ENCODE results near the gene ATF4. TPM values are rescaled to one million over a fixed set of nuclear protein-coding genes. Genes with fewer than 3 reads are reported as not detected.

ATF4 gene
- total RNA-seq, 1 donor from 2014 or later: 508 TPM

GRCh38 chr22:39525658-39525975 lies 5.3 kb downstream of the ATF4 start:
- Histone ChIP-seq H3K79me2 (ENCODE audit: insufficient read depth, low read length) (peaks cover 73% of the 10 kb centered on the region), H3K36me3 (ENCODE audit: insufficient read depth, low read length) (peaks cover 36% of the 10 kb centered on the region), H3K4me3 (ENCODE audit: insufficient read depth, low read depth, low read length) (no peak overlapping the region), H3K4me1 (ENCODE audit: insufficient read depth, low read length) (peaks cover 17% of the 10 kb centered on the region), H2AFZ (ENCODE audit: low read depth, low read length) (no peak overlapping the region), H3K27me3 (ENCODE audit: insufficient read depth, low read length) (no peaks in the 10 kb centered on the region), H4K20me1 (ENCODE audit: insufficient read depth, low read length) (peaks cover 94% of the 10 kb centered on the region), H3K9me3 (ENCODE audit: insufficient read depth, low read depth, low read length) (no peaks in the 10 kb centered on the region), H3K9ac (ENCODE audit: low read length) (no peak overlapping the region), H3K27ac (ENCODE audit: low read depth, low read length) (no peak overlapping the region), H3K4me2 (ENCODE audit: low read length) (no peak overlapping the region)
- H3K36me3 Mint-ChIP-seq (ENCODE audit: low read depth, unreplicated experiment): peaks cover 42% of the 10 kb centered on the region
- H3K27ac Mint-ChIP-seq (ENCODE audit: unreplicated experiment): peak overlapping the region; percentile 77
- H3K9me3 Mint-ChIP-seq (ENCODE audit: unreplicated experiment): no peaks in the 10 kb centered on the region
- DNase-seq (ENCODE audit: low read depth) (no peak), FAIRE-seq (no peak)
- peak overlapping the region; percentile 72 for H3K4me3 Mint-ChIP-seq (ENCODE audit: unreplicated experiment)
- TF ChIP-seq CTCF (IDR thresholded peaks at IDR 0.05; ENCODE audit: insufficient read depth, low read depth, low read length): no peak
- no peak for TF ChIP-seq EZH2 (IDR thresholded peaks at IDR 0.05; ENCODE audit: insufficient read depth, low read length)
- peaks cover 28% of the 10 kb centered on the region for H3K4me1 Mint-ChIP-seq (ENCODE audit: low read depth, unreplicated experiment)
- no peaks in the 10 kb centered on the region for H3K27me3 Mint-ChIP-seq (ENCODE audit: low read depth, unreplicated experiment)

- no peak overlapping the region for H3K27ac Mint-ChIP-seq (ENCODE audit: unreplicated experiment)
- peaks cover 29% of the 10 kb centered on the region for H3K36me3 ChIP-seq (ENCODE audit: insufficient read depth, low read length)
- FAIRE-seq: no peak
- H3K4me3 Mint-ChIP-seq (ENCODE audit: unreplicated experiment): no peak overlapping the region
- peaks cover 34% of the 10 kb centered on the region for H3K4me1 Mint-ChIP-seq (ENCODE audit: low read depth, unreplicated experiment)
- no peak overlapping the region for H3K4me2 ChIP-seq (ENCODE audit: low read length)
- H3K36me3 Mint-ChIP-seq (ENCODE audit: low read depth, unreplicated experiment): peaks cover 35% of the 10 kb centered on the region
- no peaks in the 10 kb centered on the region for H3K9me3 Mint-ChIP-seq (ENCODE audit: unreplicated experiment)
- no peaks in the 10 kb centered on the region for H3K27me3 ChIP-seq (ENCODE audit: insufficient read depth, low read length)
- H3K79me2 ChIP-seq (ENCODE audit: insufficient read depth, low read length): peaks cover 73% of the 10 kb centered on the region
- DNase-seq (ENCODE audit: low read depth): no peak
- no peaks in the 10 kb centered on the region for H3K9me3 ChIP-seq (ENCODE audit: insufficient read depth, low read depth, low read length)
- peaks cover 95% of the 10 kb centered on the region for H4K20me1 ChIP-seq (ENCODE audit: insufficient read depth, low read length)
- no peak for TF ChIP-seq CTCF (IDR thresholded peaks at IDR 0.05; ENCODE audit: insufficient read depth, low read depth, low read length)
- TF ChIP-seq EZH2 (IDR thresholded peaks at IDR 0.05; ENCODE audit: insufficient read depth, low read length): no peak
- peaks cover 29% of the 10 kb centered on the region for H3K4me1 ChIP-seq (ENCODE audit: insufficient read depth, low read length)
- H3K9ac ChIP-seq (ENCODE audit: low read length): no peak overlapping the region
- no peak overlapping the region for H2AFZ ChIP-seq (ENCODE audit: low read depth, low read length)
- no peak overlapping the region for H3K4me3 ChIP-seq (ENCODE audit: insufficient read depth, low read depth, low read length)
- no peak overlapping the region for H3K27ac ChIP-seq (ENCODE audit: low read depth, low read length)
- no peaks in the 10 kb centered on the region for H3K27me3 Mint-ChIP-seq (ENCODE audit: low read depth, unreplicated experiment)
Measured at GRCh38 chr22:39526736-39527171, 6.4 kb downstream of the ATF4 start.

- Histone ChIP-seq H3K27me3 (ENCODE audit: insufficient read depth, low read length) (no peaks in the 10 kb centered on the region), H3K4me2 (ENCODE audit: low read length) (no peak overlapping the region), H3K36me3 (ENCODE audit: insufficient read depth, low read length) (peaks cover 26% of the 10 kb centered on the region), H3K4me1 (ENCODE audit: insufficient read depth, low read length) (peaks cover 32% of the 10 kb centered on the region), H3K79me2 (ENCODE audit: insufficient read depth, low read length) (peaks cover 73% of the 10 kb centered on the region), H4K20me1 (ENCODE audit: insufficient read depth, low read length) (peaks cover 91% of the 10 kb centered on the region), H3K9ac (ENCODE audit: low read length) (no peak overlapping the region), H2AFZ (ENCODE audit: low read depth, low read length) (no peak overlapping the region), H3K9me3 (ENCODE audit: insufficient read depth, low read depth, low read length) (no peaks in the 10 kb centered on the region), H3K4me3 (ENCODE audit: insufficient read depth, low read depth, low read length) (no peak overlapping the region), H3K27ac (ENCODE audit: low read depth, low read length) (no peak overlapping the region)
- DNase-seq (ENCODE audit: low read depth): no peak
- Mint-ChIP-seq H3K4me1 (ENCODE audit: low read depth, unreplicated experiment) (peaks cover 30% of the 10 kb centered on the region), H3K9me3 (ENCODE audit: unreplicated experiment) (no peaks in the 10 kb centered on the region), H3K36me3 (ENCODE audit: low read depth, unreplicated experiment) (peaks cover 27% of the 10 kb centered on the region), H3K27me3 (ENCODE audit: low read depth, unreplicated experiment) (no peaks in the 10 kb centered on the region), H3K27ac (ENCODE audit: unreplicated experiment) (no peak overlapping the region), H3K4me3 (ENCODE audit: unreplicated experiment) (no peak overlapping the region)
- no peak for TF ChIP-seq CTCF (IDR thresholded peaks at IDR 0.05; ENCODE audit: insufficient read depth, low read depth, low read length)
- no peak for TF ChIP-seq EZH2 (IDR thresholded peaks at IDR 0.05; ENCODE audit: insufficient read depth, low read length)
- no peak for FAIRE-seq
Measured at GRCh38 chr22:39527481-39527961, 7.2 kb downstream of the ATF4 start.
